HG03103 (cell line): ENCODE measurements around the gene PAX7.

Source experiments
- ATAC-seq: cut with Tn5 transposase; IDR thresholded peaks from one replicate; pipeline ENCODE4 v1.9.1; 2021; ENCODE audit warnings: low read depth; ENCODE audit not compliant: unreplicated experiment

Gene PAX7

DNA sequence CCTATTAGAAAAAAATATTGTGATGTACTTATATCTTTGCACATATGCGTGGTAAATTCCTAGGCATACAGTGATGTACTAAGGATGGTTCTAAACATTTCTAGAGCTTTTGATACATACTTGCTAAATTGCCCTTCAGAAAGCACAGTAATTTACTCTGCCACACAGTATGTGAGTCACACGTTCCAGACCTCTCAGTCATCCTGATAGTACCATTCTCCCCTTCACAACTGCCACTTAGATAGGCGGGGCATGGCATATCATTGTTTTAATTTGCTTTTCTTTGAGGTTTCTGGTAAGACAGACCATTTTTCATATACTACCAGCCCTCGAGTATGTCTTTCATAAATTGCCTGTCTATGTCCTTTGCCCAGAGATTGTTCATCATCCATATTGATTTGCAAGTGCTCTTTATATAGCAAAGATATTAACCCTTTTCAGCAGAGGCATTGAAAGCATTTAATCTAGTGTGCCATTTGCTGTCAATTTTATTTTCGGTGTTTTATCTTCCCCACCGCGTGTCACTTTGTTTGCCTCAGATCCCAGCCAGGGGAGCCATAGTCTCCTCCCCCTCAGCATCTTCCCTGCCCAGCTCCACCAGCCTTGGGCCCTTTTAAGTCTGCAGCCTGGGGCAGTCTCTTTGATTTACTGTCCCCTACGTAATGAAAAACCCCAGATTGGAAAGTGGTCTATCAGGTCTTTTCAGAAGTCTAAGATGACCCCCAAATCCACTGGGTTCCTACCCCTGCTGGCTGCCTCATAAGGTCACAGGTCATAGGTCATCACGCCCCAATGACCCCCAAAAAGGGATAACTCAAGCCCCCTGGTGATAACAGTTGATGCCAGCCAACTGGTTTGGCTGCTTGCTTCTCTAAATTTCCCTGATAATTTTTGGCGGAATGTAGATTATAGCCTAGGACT, 11.8 kb upstream of the PAX7 start:
- ATAC-seq = no peak

DNA sequence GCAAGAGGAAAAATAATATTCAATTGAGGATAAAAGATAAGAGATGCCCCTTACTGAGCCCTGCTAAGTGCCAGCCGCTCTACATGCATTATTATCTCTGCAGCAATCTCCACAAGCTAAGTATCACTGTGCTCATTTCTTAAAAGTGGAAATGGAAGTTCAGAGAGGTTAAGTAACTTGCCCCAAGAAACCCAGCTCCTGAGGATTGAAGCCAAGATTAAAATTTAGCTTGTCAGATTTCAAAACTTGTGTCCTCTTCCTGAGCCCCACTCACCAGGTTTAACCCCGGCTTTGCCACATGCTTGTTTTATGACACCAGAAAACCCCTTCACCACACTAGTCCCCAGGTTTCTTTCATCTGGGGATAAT, 11.2 kb upstream of the PAX7 start:
- ATAC-seq = no peak

DNA sequence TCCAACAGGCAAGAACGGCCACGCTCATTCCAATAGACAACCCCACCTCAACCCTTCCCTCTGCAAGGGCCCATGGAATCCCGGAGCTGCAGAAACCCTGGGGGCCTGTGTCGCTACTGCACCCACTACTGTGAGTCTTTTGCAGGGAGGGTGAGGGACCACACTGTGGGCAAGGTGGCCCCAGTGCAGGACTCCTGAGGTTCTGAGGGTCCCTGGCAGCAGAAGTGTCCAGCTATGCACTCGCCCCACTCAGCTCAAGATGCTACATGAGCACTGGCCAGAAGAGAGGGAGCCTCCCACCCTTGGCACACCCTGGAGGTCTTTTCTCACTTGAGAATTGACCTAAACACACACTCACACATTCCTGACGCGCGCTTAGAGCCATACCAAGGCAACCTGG, 2.1 kb upstream of the PAX7 start:
- no peak for ATAC-seq

DNA sequence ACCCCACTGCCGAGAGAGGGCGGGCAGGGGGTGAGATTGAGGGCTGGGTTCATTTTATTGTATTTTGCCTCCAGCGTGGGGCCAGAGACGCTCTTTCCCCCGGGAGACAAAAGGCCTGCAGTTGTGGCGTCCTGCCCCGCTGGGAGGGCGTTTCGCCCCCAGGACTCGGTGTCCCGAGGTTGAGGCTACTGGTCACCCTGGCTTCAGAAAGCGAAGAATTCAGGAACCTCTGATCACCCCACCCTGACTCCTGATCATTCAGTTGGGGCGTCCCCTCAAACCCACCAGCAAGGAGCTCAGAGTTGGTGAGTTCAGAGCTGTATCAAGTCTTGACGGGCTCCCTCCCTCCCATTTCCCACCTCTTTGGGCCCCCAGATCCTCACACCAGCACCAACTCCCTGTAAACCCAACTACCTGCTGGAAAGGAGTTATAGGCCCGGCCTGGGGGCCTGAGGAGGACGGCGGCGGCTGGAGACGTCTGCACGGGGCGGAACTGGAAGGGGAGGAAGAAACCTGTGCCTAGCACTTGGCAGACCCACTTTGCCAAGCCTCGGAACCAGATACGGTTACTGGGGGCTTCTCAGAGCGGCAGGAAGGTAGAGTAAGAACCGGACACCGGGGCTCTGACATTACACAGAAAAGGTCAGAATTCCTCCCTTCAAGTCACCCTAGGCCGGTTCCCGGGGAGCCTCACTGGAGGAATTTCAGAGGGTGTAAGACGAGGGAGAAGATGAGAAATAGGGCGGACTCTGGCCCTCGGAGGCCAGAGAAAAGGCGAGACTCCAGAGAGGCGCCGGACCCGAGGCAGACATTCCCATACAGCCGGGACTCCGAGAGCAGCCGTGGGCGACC, 761 bp upstream of the PAX7 start:
- no peak for ATAC-seq

DNA sequence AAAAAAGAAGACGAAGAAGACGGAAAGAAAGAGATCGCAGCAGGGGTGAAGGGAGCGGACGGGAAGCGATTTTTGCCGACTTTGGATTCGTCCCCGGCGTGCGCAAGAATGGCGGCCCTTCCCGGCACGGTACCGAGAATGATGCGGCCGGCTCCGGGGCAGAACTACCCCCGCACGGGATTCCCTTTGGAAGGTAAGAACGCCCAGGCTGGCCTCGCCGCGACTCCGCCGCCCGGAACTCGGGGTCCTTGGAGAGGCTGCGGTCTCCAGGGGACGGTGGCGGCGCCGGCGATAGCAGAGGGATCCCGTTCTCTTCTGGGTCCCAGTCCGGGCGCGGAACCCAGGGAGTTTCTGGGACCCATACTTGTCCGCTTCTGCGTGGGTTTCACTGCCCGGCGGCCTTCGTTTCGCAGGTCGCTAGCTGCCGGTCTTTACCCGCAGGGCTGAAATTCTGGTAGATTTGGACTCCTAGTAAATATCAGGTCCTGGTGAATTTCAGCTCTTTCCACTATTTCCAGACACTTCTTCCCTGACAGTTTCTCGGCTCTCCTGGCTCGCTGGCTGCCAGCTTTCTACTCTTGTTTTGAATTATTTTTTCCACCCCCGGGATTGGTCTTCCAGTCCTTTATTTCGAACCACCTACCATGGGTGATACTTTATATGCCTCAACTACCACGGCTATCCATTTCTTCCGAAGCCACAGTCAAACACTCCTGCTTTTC, 1.0 kb downstream of the PAX7 start:
- no peak for ATAC-seq

DNA sequence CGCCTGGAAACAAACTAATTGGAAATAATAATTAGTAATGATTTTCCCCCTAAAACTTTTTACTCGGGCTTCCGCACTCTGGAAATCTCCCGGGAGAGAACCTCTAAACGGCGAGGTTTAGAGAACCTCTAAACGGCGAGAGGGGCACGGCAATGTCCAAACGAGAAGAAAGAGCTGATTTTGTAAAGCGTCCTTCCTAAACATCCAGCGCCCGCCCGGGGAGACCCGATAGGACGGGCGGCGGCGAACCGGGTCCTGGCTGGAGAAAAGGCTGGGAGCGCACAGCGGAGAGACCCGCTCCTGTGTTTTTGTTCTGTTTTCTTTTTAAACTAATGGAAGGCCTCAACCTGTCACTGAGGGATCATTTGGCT, 1.6 kb downstream of the PAX7 start:
- no peak for ATAC-seq

DNA sequence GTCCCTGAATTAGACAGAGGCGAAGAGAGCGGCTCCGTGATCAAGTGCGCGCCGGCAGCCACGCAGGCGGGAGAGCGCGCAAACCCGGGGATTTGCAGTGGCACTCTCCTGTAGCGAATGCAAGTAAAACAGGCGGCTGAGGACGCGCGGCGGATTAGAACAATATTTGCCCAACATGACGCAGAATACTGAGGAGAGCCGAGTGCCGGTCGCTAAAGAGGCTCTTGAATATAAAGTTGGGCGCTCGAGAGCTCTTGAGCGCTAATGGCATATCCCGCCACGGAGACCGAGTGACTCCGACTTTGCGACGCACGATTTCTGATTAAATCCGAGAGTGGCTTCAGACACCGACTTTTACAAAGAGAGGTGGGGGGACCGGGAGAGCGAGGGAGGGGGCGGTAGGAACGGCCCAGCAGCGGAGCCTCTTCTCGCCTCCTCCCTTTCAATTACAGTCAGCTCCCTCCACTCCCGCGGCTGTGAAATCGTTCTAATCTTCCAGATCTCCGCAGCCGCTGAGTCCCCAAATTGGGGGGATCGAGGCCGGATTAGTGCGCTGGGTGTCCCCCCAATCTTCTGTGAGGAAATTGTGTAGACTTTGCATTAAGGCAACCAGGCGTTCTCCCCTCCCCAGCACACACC, 2.3 kb downstream of the PAX7 start:
- no peak for ATAC-seq

DNA sequence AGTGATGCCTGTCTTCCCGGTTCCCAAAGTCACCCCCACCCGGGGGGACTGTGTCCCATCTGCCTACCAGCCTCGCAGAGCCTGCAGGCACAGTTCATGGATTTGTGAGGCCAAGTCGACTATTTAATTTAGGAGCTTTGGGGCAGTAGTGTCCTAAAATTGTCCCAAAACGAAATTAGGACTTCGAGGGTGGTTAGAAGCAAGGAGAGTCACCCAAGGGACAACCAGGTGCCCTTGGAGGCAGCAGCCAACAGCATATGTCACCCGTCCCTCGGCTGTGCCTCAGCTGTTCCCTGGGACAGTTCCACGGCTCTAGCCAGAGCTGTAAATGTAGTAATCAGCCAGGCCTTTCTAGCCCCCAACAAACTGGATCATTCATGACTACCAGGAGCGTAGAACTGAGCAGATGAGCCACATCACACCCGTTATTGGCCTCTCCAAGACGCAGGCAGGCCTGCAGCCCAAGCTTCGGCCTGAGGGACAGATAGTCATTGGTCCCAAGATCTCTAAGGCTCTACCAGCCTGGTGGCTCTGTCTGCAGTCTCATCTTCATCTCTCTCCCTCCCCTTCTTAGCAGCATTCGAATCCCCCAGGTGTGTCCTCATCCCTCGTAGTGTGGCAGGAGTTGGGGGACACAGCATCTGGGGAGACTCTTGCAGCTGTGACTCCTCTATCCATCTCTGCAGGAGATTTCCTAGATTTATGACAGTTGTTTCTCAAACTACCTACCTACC, 2.9 kb downstream of the PAX7 start:
- ATAC-seq = no peak

DNA sequence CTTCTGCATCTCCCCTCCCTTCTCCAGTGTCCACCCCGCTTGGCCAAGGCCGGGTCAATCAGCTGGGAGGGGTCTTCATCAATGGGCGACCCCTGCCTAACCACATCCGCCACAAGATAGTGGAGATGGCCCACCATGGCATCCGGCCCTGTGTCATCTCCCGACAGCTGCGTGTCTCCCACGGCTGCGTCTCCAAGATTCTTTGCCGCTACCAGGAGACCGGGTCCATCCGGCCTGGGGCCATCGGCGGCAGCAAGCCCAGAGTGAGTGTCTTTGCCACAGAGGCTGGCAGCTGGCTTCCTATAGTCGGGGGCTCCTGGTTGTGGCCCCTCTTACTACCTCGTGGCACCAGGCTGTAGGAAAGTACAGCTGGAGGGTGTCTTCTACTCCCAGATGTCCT, 3.6 kb downstream of the PAX7 start:
- no peak for ATAC-seq

DNA sequence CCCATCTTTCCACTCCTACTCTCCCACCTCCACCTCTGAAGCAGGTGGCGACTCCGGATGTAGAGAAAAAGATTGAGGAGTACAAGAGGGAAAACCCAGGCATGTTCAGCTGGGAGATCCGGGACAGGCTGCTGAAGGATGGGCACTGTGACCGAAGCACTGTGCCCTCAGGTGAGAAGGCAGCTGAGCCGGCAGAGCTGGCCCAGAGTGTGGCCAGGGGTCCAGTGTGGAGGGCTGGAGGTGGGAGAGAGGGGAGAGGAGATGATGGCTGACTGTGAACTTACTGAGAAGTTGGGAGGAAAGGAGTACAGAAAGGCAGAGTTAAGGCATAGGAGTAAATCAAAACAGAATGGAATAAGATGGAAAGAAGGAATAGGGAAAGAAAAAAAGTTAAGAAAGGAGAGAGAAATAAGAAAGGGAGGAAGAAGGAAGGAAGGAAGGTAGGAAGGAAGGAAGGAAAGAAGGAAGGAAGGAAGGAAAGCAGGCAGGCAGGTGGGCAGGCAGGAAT, 4.5 kb downstream of the PAX7 start:
- ATAC-seq = no peak

DNA sequence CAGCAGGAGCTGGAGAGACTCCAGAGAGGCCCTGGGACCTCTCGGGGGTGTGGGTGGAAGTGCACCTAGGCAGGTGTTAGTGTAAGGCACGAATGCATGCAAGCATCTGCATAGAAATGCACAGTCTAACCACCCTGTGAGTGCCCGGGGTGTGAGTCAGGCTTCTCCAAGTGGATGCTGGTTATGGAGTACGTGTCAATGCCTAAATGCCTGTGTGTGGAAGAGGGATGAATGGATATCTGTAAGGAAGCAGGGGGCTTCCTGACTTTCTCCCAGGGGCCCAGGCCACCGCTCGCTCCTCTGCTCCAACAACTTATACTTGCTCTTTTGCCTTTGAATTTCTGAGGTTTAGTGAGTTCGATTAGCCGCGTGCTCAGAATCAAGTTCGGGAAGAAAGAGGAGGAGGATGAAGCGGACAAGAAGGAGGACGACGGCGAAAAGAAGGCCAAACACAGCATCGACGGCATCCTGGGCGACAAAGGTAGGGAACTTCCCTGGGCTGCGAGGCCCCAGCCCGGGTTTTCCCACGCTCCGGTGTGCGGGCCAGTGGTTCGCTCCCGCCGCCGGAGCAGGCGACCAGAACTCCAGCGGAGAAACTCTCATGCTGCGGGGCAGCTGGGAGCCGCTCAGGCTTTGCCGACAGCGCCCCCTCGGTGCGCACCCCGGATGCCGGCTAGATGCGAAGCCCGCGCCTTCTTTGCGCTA, 5.4 kb downstream of the PAX7 start:
- no peak for ATAC-seq

DNA sequence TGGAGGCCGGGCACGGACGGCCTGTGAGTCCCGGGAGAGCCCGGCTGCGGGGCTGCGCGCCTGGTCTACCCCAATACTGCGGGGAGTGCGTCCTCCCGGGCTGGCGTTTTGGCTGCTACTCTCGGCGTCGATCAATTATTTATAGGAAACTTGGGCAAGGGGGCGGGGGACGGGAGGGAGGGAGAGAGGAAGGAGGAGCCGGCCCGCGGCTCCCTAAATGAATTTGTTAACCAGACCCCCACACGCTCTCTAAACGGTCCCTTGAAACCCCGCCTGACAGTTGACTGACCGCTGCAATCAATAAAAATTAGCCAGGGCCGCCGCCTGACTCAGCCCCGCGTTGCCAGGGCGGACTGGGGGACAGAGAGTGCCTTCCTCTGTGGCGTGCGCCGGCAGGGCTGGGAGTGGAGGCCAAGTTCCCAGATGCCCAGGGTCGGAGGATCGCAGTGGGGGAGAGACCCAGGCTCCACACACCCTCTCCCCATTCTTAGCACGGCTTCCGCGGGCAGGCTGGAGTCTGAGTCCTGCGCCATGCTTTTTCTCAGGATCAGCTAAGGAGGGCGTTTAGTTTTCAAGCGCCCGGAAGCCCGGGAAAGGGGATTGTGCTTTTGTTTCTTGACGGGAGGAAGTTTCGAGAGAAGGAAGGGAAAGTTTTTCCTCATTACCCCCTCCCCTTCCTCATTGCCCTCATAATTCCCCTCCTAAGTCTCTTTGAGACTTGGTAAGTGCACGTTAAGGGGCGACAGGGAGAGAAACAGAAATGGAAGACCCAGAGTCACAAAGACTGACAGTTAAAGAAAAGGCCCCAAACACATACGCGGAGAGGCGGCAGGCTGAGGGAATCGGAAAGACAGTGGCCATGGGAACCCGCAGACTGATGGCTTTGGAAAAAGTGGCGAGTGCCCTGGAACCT, 6.2 kb downstream of the PAX7 start:
- ATAC-seq = no peak

DNA sequence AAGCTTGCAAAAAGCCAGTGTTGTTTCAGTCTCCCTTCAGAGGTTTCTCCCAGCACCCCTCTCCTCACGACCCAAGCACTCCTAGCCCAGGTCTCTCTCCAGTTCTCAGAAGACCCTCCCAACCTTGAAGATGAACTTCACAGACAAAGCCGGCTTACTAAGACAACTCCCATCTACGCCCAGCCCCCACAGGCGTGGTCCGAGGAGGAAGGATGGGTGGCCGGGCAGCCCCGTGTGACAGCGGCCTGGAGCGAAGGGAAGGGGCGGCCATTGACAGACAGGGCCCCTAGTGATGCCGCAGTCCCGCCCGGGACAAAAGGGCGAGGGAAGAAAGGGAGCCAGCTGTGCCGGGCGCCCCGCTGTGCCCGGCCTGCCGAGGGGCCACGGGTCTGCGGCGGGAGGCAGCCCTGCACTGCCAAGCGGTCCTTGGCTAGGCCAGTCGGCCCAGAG, 6.9 kb downstream of the PAX7 start:
- ATAC-seq = no peak

DNA sequence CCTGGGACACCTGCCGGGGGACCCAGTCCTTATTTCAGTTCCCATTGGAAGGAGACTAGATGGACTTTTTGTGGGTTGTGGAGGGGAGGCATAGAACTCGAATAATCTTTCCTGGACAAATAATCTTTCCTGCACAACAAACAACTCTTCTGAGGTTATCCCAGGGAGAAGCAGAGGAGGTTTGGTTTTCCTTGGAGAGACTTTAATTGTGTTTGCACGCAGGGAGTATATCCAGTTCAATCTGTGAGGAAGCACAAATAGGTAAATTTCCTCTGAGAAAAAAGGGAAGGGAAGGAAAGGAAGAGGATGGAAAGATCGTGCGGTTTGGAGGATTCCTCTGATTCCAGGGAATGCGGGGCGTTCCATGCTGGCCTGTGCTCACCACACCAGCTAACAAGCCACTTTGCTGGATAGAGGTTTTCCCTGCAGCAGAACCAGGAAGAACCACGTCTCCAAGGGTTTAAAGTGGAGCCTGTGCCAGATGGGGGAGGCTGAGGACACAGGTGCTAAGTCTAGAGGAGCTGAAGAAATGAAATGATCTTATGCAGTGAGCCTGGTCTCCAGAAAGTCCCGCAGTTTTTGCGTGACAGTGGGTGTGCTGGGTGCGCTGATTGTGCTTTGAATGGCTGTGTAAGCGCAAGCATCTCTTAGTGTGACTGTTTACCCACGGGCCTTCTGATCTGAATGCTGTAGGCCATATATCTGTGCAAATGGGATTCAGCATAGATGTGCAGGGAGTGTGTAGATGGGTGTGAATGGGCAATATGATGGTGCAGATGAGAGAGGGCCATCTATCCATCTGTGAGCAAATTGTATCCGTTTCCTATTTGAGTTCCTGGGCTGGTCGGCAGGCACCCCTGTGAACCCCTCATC, 7.6 kb downstream of the PAX7 start:
- ATAC-seq = no peak

DNA sequence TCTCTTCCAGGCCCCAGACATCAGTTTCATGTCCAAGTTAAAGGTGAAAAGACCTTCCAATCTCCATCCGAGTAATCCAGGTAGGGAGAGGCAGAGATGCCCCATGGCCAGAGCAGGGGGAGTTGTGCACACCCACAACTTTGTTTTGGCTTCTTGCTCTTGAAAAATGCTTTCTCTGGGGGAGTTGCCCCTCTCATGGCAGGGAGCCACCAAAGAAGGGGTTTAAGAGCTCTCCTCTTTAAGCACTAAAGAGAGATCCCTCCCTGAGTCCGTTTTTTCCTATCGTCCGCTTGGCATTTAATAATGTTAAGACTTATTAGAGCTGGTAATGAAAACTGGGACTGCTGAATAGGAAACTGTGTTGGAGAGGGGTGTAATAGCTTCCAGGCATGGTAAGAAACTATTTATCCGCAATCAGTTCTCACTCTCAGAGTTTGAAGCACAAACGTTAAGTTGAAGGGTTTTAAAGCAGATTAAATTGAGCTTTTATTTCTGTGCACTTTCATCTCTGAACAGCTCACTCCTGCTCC, 8.3 kb downstream of the PAX7 start:
- ATAC-seq = no peak

DNA sequence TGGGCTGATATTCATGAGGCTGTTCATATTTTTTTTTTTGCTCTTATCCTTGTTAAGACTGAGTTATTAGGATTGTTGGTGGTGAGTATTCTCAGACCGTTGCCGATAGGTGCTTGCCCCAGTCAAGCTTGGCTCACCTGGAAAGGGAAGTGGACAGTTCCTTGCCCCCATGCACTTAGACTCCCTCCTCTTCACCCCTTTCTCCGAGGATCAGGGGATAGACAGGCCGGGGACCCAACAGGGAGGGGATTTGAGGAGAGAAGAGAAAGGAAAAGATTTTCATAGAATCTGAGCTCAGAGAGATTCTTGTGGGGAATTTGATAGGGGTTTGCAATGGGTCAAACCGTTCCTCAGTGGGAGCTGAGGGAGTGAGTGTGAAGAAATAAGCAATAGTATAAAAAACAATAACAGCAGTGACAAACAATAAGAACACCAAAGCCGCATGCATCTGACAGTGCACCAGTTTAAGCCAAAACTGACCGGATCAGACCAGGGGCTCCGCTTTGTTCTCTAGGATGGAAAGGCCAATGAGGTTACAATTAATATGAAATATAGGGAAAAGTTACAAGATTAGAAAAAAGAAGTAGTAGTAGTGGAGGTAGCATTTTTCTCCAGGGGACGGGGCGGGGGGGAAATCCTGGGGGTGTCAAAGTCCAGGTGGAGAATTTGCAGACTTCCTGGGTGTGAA, 8.9 kb downstream of the PAX7 start:
- no peak for ATAC-seq
